Ovary (tissue), 9 donors: ENCODE data around the gene PLCD1. TPM values are rescaled to one million over a fixed set of nuclear protein-coding genes. Genes with fewer than 3 reads are reported as not detected.

Source experiments
- DNase-seq, 5 donors: peaks; one replicate each; pipeline ENCODE4 v3.0.0-alpha.2; 2019 to 2020
- H3K27ac ChIP-seq, 2 donors: fragments of 200-600 bp; one replicate each; pipeline versions ENCODE4 v1.5.1 to v1.8.0; 2019 to 2022
- H3K27me3 ChIP-seq: fragments of 200-600 bp; one replicate; pipeline ENCODE4 v1.8.0; 2022
- H3K36me3 ChIP-seq: fragments of 200-600 bp; sonication (generic); one replicate; pipeline ENCODE4 v1.5.1; 2019
- H3K4me1 ChIP-seq: one replicate; pipeline ENCODE4 v1.8.1; 2013; ENCODE audit warnings: mild to moderate bottlenecking, moderate library complexity; ENCODE audit not compliant: insufficient read depth
- H3K4me3 ChIP-seq: fragments of 200-600 bp; sonication (generic); one replicate; pipeline ENCODE4 v1.5.1; 2017
- H3K9me3 ChIP-seq, 2 donors: fragments of 200-600 bp in 1 of 2; sonication (generic) in 1 of 2; one replicate each; pipeline versions ENCODE4 v1.5.1 to v1.8.1; 2013 to 2019; ENCODE audit warnings: mild to moderate bottlenecking in 1 of 2, moderate library complexity in 1 of 2
- EP300 ChIP-seq: sonication (generic); formaldehyde crosslinking; IDR thresholded peaks from one replicate; pipeline ENCODE4 v1.6.1; 2017; ENCODE audit warnings: antibody characterized with exemption
- POLR2A ChIP-seq: fragments of 450-650 bp; IDR thresholded peaks from one replicate; pipeline ENCODE4 v1.6.1; 2017; ENCODE audit warnings: antibody characterized with exemption, mild to moderate bottlenecking, moderate library complexity
- WGBS, 3 donors: extraction: QIAGEN DNeasy Blood & Tissue Kit in 1 of 3; methylation state at CpG; one replicate each; pipeline versions ENCODE4 v1.1.5 to v1.1.7; 2013 to 2017; 5-methylcytosine and 5-hydroxymethylcytosine counted together
- intact Hi-C, 4 donors: fragments of 100-400 bp; cut with DNase I; formaldehyde crosslinking; loops; one replicate each; pipeline versions ENCODE4 v1.11.0 to v1.15.1; 2022 to 2023
- polyA plus RNA-seq, 2 donors: library from polyadenylated mRNA; stranded (reverse); fragments of 200-250 nt in 1 of 2; fragments of 350-450 nt in 1 of 2; fragmentation: Illumina TruSeq in 1 of 2; extraction: RNeasy Lipid Tissue Mini Kit (QIAGEN cat#74804) in 1 of 2; gene quantifications; one replicate each; pipeline ENCODE4 v1.2.3, GENCODE V29; 2013 to 2014
- total RNA-seq, 7 donors: library from RNA; depleted of rRNA in 2 of 7; stranded (reverse); fragments of >200 nt in 2 of 7; fragmentation: NEBNext Ultra II Directional in 3 of 7; extraction: Animal tissue kit (Norgen Biotek cat#: 25700) in 3 of 7; gene quantifications; one replicate each; pipeline versions ENCODE4 v1.1.0 to v1.2.4, GENCODE V29; 2016 to 2023
- TF ChIP-seq, protein P1 (sequence below), 3 donors: fragments of 450-650 bp in 2 of 3; fragments of 200-600 bp in 1 of 3; IDR thresholded peaks; one replicate each; pipeline versions ENCODE4 v1.5.1 to v1.8.0; 2016 to 2022; ENCODE audit warnings: antibody characterized with exemption in 3 of 3, mild to moderate bottlenecking in 1 of 3
- donor health status: DM: no; HTN: no; CAD: no; lungs with moderate emphysema.
- donor health status: DM: no; HTN: no; CAD: no.
- donor health status: Bipolar disorder and iron deficiency.
- donor health status: DM: yes; HTN: yes; CAD: no.
- donor health status: DM: no; HTN: no; CAD: no.
- donor health status: DM: yes; HTN: yes; CAD: no.

The PLCD1 gene
- total and polyA plus RNA-seq, 9 donors, result 12.3 to 62.3 (median 27.0) TPM

DNA sequence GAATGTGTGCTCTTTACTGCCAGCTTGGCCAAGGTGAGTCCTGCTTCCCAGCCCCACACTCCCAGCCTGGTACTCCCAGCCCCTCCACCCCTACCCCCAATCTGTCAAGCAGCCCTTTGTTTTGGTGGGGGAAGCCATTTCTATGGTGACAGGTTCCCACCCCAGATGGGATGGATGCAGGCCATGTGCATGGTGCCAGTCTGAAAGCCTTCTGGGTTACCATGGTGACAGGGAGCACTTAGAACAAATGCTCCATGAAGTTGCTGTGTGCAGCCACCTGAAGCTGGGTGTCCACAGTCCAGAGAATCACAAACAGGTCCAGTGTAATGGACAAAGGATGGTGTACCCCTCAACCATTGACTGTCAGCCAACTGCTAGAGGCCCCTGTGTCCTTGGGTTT is 58.0 kb downstream of the PLCD1 start:
- no peak for DNase-seq
- H3K9me3 ChIP-seq, result no peaks in the 10 kb centered on the region
- no peak overlapping the region for H3K4me3 ChIP-seq
- no peaks in the 10 kb centered on the region for H3K36me3 ChIP-seq
- intact Hi-C loops, result no loop called here
- H3K4me1 ChIP-seq, result peaks cover 2% of the 10 kb centered on the region
- TF ChIP-seq POLR2A (no peak), EP300 (no peak)
- TF ChIP-seq, protein P1, sequence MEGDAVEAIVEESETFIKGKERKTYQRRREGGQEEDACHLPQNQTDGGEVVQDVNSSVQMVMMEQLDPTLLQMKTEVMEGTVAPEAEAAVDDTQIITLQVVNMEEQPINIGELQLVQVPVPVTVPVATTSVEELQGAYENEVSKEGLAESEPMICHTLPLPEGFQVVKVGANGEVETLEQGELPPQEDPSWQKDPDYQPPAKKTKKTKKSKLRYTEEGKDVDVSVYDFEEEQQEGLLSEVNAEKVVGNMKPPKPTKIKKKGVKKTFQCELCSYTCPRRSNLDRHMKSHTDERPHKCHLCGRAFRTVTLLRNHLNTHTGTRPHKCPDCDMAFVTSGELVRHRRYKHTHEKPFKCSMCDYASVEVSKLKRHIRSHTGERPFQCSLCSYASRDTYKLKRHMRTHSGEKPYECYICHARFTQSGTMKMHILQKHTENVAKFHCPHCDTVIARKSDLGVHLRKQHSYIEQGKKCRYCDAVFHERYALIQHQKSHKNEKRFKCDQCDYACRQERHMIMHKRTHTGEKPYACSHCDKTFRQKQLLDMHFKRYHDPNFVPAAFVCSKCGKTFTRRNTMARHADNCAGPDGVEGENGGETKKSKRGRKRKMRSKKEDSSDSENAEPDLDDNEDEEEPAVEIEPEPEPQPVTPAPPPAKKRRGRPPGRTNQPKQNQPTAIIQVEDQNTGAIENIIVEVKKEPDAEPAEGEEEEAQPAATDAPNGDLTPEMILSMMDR (IDR thresholded peaks at IDR 0.05), result no peak
- H3K27me3 ChIP-seq, result no peaks in the 10 kb centered on the region
- H3K27ac ChIP-seq, result no peak overlapping the region

DNA sequence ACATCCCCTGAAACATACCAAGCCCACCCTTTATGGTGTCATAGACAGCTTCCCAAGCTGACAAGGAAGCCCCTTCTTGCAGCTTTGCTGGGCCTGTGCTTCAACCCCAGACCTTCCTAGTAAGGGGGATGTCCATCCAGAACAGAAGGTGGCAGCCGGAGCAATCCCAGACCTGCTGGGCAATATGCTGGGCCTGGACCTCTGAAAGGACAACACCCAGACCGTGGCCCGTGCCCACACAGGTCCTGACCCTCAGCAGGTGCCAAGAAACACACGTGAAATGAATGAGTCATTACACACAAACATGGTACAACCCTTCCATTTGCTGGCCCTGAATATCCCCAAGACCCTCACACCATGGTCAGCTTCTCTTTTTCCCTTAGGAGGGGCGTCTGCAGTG is 58.6 kb downstream of the PLCD1 start:
- intact Hi-C loops, result no loop called here
- DNase-seq, result no peak
- H3K4me3 ChIP-seq, result no peak overlapping the region
- no peaks in the 10 kb centered on the region for H3K9me3 ChIP-seq
- TF ChIP-seq EP300 (no peak), POLR2A (no peak)
- TF ChIP-seq, protein P1 (IDR thresholded peaks at IDR 0.05), result no peak
- no peak overlapping the region for H3K27ac ChIP-seq
- peaks cover 2% of the 10 kb centered on the region for H3K4me1 ChIP-seq
- 87 to 98% (median 91%) methylated on average over 5 of the region's 5 CpGs for WGBS, 3 donors
- H3K36me3 ChIP-seq, result no peaks in the 10 kb centered on the region
- H3K27me3 ChIP-seq, result no peaks in the 10 kb centered on the region

DNA sequence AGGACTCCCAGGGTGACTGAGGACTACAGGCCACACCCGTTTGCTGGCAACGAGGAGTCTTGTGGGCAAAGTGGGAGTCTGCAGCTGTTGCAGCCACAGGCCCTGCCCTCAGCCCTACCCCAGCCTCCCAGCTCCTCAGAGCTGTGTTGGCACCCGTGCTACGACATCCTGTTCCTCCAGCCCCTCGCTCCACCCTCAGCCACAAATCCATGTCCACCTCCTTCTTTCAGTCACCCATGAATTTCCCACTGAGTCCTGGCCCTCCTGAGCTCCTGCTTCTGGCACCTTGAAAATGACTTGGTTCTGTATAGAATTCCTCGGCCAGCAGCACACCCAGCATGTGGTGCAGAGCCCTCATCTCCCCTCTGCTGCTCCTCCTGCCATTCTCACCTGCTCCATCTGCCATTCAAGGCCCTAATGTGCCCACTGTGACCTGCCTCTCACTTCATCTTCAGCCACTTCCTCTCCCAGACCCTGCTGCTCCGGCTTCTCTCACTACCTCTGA is 59.8 kb downstream of the PLCD1 start:
- no peak overlapping the region for H3K4me3 ChIP-seq
- H3K27me3 ChIP-seq, result no peaks in the 10 kb centered on the region
- H3K9me3 ChIP-seq, result no peaks in the 10 kb centered on the region
- intact Hi-C loops, result loop anchor here in 3 of 4 donors (2.0 to 10.0 kb wide), 3 partner anchors 112 to 115 kb away; no protein-coding TSS in a partner anchor
- WGBS, 3 donors, result 75 to 84% (median 76%) methylated on average over 7 of the region's 7 CpGs
- TF ChIP-seq POLR2A (no peak), EP300 (no peak)
- TF ChIP-seq, protein P1 (IDR thresholded peaks at IDR 0.05), result no peak
- peaks cover 2% of the 10 kb centered on the region for H3K4me1 ChIP-seq
- DNase-seq, result no peak
- no peaks in the 10 kb centered on the region for H3K36me3 ChIP-seq
- no peak overlapping the region for H3K27ac ChIP-seq

DNA sequence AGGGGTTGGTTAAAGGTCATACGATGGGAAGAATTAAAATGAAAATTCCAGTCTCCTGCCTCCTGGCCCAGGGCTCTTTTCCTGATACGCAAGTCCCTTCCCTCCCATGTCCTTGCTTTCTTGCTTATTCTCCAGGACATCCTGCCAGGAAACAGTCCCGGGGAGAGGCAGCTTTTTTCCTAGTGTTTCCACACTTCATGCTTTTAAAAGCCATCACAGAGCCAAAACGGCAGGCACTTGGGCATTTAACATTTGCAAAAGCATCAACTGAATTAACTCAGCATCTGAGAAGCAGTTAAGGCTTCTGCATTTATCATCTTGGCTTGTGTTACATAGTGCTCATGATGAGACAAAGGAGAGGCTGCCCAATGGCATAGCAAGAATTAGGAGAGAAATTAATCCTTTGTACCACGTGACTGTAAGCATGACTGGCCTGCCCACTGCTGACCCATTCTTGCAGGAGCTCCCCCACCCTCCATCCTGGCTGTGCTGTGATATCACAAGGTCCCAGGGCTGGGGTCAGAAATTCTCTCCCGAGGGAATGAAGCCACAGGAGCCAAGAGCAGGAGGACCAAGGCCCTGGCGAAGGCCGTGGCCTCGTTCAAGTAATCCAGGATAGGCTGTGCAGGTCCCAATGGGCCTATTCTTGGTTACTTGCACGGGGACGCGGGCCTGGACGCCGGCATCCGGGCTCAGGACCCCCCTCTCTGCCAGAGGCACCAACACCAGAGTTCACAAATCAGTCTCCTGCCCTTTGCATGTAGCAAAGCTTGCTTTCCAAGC is 60.4 kb downstream of the PLCD1 start:
- Histone ChIP-seq H3K9me3 (no peaks in the 10 kb centered on the region), H3K27me3 (no peaks in the 10 kb centered on the region), H3K4me3 (no peak overlapping the region), H3K36me3 (no peaks in the 10 kb centered on the region), H3K27ac (no peak overlapping the region), H3K4me1 (peaks cover 2% of the 10 kb centered on the region)
- intact Hi-C loops, result loop anchor here in 3 of 4 donors (2.0 to 10.0 kb wide), 3 partner anchors 112 to 114 kb away; no protein-coding TSS in a partner anchor
- TF ChIP-seq POLR2A (no peak), EP300 (no peak)
- TF ChIP-seq, protein P1 (IDR thresholded peaks at IDR 0.05), result no peak
- WGBS, 3 donors, result 75 to 87% (median 79%) methylated on average over 15 of the region's 15 CpGs
- DNase-seq, result no peak
